GM21381 (cell line): ENCODE measurements around the gene MFGE8.
"Not testable (repeated sequence)": the region's sequence is repeated elsewhere in the genome, so short reads cannot be mapped to it uniquely, and the experiment has no call there.

Experiments used
- ATAC-seq: cut with Tn5 transposase; IDR thresholded peaks from one replicate; pipeline ENCODE4 v1.9.1; 2021; ENCODE audit warnings: mild to moderate bottlenecking, moderate library complexity; ENCODE audit not compliant: unreplicated experiment

Gene MFGE8

GRCh38 chr15:88913017-88913849 lies at the start of gene MFGE8:
MFGE8 (minus strand) TSS chr15:88913379; CDS start chr15:88913319, 60 bp downstream.
- ATAC-seq: peak; percentile 85

DNA sequence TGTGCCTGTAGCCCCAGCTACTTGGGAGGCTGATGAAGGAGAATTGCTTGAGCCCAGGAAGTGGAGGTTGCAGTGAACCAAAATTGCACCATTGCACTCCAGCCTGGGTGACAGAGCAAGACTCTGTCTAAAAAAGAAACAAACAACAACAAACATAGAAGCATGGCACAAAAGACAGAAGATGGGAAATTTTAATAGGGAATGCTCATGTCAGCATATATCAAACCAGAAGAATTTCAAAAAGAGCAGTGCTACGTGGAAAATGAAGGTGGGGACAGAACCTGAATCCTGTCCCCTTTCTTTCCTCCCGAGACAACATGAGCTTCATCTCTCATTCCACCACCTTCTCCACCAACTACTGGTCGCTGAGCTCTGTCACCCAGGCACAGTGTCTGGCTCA lies 46.3 kb upstream of the MFGE8 start:
- ATAC-seq: no peak

GRCh38 chr15:88956906-88957305 lies 43.7 kb upstream of the MFGE8 start:
- no peak for ATAC-seq

DNA sequence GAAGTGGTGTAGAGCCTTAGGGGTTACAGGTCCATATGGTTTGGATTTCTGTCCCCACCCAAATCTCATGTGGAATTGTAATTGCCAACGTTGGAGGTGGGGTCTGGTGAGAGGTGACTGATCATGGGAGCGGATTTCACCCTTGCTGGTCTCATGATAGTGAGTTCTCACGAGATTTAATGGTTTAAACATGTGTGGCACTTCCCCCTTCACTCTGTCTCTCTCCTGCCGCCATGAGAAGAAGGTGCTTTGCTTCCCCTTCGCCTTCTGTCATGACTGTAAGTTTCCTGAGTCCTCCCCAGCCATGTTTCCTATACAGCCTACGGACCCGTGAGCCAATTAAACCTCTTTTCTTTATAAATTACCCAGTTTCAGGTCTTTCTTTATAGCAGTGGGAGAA lies 43.1 kb upstream of the MFGE8 start:
- no peak for ATAC-seq

- no peak for ATAC-seq
Measured at GRCh38 chr15:88954431-88955277, 41.5 kb upstream of the MFGE8 start.

- ATAC-seq: no peak
Measured at GRCh38 chr15:88950600-88951160, 37.5 kb upstream of the MFGE8 start.

- ATAC-seq: peak; percentile 55
Measured at GRCh38 chr15:88949734-88950400, 36.7 kb upstream of the MFGE8 start.

GRCh38 chr15:88940110-88940675 lies 27.0 kb upstream of the MFGE8 start:
- no peak for ATAC-seq

- ATAC-seq: no peak
Measured at GRCh38 chr15:88939486-88939806, 26.3 kb upstream of the MFGE8 start.

DNA sequence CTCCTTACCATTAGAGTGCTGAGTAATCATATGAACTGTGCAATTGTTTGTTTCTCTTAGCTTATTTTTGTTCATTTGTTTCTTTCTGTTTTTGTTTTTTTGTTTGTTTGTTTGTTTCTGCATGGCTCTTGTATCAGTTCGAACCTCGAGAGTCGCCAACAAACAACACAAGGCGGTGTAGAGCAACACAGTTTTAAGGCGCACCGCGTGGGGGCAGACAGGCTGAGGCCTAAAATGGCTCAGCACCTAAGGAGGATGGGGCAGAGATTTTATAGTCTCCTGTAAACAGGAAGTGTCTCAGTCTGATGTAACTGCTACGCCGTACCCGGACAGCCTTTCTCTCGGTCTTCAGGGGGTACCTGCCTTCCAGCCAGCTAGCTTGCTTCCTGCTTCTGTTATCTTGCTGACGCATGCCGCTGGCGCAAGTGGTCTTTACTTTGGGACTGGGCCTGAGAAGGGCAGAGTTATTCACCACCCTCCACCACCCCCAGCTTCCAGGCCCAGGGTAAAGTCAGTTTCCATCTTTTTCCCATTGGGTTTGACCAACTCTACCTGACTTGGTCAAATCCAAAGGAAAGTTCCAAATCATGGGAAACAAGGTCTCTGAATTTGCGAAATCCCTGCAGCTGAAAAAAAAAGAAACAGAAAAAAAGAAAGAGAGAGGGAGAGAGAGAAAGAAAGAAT lies 25.8 kb upstream of the MFGE8 start:
- no peak for ATAC-seq

GRCh38 chr15:88934449-88934848 lies 21.3 kb upstream of the MFGE8 start:
- ATAC-seq: not testable (repeated sequence)

GRCh38 chr15:88932875-88933330 lies 19.7 kb upstream of the MFGE8 start:
- no peak for ATAC-seq

DNA sequence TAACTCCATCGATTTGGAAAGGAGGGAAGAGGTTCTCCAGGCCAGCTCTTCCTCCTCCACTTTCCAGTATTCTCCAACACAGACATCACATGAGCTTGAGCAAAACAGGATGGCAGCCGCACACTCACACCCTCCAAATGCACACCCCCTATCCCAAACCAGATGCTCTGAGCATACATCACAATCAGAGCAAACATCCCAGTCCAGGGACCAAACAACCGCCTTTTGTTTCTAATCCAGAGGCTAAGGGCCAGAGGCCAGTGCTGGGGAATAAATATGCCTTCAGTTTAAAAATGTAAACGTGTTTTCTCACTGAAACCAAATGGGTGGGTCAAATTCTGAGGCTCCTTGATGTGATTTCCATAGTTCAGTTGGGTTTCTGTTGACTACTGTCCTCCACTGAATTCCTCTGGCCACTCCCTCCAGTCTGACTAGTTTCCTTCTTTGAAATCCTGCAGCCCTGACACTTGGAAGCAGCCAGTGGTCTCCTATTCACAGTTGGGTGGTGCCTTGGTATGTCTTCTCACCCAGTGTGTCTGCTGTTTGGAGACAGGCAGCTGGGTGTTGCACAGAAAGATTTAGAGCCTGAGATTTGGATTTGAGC lies 19.2 kb upstream of the MFGE8 start:
- ATAC-seq: no peak

- ATAC-seq: no peak
Measured at GRCh38 chr15:88930579-88930978, 17.4 kb upstream of the MFGE8 start.

GRCh38 chr15:88929358-88930098 lies 16.3 kb upstream of the MFGE8 start:
- not testable (repeated sequence) for ATAC-seq

- ATAC-seq: not testable (repeated sequence)
Measured at GRCh38 chr15:88928192-88928591, 15.0 kb upstream of the MFGE8 start.

DNA sequence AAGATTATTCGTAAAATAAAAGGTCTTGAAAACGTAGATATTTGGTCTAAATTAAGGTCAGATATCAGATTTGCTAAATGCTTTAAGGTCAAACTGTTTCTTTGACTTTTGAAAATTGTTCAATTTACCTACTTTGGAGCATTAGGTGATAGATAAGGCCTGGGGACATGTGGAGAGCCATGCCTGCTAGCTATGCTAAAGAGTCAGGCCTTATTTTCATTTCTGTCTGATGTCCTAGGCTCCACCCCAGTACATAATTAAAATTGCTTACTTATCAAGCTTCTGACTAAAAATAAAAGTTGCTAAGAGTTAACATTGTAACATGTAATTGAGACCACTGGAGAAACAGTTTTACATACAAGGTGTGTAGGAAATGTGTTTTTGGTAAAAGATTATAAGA lies 12.5 kb upstream of the MFGE8 start:
- not testable (repeated sequence) for ATAC-seq

DNA sequence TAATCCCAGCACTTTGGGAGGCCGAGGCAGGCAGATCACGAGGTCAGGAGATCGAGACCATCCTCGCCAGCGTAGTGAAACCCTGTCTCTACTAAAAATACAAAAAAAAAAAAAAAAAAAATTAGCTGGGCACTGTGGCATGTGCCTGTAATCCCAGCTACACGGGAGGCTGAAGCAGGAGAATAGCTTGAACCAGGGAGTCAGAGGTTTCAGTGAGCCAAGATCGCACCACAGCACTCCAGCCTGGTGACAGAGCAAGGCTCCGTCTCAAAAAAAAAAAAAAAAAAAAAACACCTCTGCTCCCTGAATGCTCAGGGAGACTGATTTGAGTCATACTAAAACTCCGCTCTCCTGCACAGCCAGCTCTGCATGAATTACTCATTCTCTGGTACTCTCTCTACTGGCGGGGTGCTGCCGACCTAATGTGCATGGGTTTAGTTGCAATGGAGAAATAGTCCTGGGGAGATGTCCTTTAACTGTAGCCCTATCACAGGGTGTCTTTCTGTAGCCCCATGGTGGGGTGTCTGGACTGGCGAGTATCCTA lies 7.8 kb upstream of the MFGE8 start:
- ATAC-seq: not testable (repeated sequence)
